ENCODE results near the gene UTP3. TPM values are rescaled to one million over a fixed set of nuclear protein-coding genes. Genes with fewer than 3 reads are reported as not detected.

Gene UTP3
- total RNA-seq, 4 donors from 2014 or later = 6.7 to 28.9 (median 17.1) TPM

DNA sequence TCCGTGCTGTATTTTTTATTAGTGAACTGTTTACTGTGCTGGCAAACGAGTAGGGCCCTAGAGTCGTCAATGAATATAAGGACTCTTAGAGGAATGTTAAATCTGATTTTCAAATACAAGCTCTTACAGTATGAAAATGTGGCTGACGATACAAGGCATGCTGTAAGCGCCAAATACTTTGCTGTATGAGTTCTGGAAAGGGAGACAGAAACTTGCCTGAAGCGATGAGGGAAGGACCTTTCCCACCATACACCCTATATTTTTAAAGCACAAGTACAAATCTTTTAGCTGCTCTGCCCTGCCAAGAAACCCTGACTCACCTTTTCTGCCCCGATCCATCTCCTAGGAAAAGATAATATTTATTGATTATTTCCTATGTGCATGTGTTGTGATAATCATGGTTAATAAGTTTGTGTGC lies 17.7 kb downstream of the UTP3 start:
- H3K9me3 ChIP-seq = no peaks in the 10 kb centered on the region
- H3K4me1 ChIP-seq = peaks cover 0 to 5% of the 10 kb centered on the region in 2 donors
- no peaks in the 10 kb centered on the region for H3K36me3 ChIP-seq
- H3K27ac ChIP-seq = peak overlapping the region; percentile 95 to 99
- H3K4me3 ChIP-seq = peak overlapping the region; percentile 65 to 97
- no peaks in the 10 kb centered on the region for H3K27me3 ChIP-seq
- DNase-seq = no peak
- no peak for TF ChIP-seq POLR2A (IDR thresholded peaks at IDR 0.05)
- TF ChIP-seq, protein P1, sequence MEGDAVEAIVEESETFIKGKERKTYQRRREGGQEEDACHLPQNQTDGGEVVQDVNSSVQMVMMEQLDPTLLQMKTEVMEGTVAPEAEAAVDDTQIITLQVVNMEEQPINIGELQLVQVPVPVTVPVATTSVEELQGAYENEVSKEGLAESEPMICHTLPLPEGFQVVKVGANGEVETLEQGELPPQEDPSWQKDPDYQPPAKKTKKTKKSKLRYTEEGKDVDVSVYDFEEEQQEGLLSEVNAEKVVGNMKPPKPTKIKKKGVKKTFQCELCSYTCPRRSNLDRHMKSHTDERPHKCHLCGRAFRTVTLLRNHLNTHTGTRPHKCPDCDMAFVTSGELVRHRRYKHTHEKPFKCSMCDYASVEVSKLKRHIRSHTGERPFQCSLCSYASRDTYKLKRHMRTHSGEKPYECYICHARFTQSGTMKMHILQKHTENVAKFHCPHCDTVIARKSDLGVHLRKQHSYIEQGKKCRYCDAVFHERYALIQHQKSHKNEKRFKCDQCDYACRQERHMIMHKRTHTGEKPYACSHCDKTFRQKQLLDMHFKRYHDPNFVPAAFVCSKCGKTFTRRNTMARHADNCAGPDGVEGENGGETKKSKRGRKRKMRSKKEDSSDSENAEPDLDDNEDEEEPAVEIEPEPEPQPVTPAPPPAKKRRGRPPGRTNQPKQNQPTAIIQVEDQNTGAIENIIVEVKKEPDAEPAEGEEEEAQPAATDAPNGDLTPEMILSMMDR (IDR thresholded peaks at IDR 0.05) = no peak
- intact Hi-C loops (cut with DNase I; ENCODE audit: low total_unique reads) = no loop called here

DNA sequence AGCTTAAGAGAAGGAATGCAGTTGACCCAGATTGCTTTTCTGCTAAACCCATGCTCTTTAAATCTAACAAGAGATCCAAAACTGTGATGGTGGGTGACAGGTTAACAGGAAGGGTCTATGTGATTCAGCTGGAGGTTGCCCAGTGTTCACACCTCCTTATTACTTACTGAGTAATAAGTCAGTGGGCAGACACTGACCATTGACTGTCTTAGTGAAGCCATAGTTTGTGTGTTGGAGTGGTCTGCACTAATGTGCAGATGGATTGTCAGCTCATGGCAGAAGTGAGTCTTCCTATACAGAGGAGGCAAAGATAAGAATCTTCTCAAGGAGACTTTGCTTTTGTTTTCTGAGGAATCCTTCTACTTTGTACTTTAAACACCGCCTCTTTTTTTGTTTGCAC lies 18.2 kb downstream of the UTP3 start:
- peaks cover 0 to 5% of the 10 kb centered on the region in 2 donors for H3K4me1 ChIP-seq
- no peaks in the 10 kb centered on the region for H3K27me3 ChIP-seq
- H3K9me3 ChIP-seq = no peaks in the 10 kb centered on the region
- H3K27ac ChIP-seq = peak overlapping the region; percentile 95 to 99
- H3K4me3 ChIP-seq = peak overlapping the region; percentile 65 to 97
- intact Hi-C loops (cut with DNase I; ENCODE audit: low total_unique reads) = no loop called here
- no peak for DNase-seq
- TF ChIP-seq, protein P1 (IDR thresholded peaks at IDR 0.05) = no peak
- TF ChIP-seq POLR2A (IDR thresholded peaks at IDR 0.05) = no peak
- H3K36me3 ChIP-seq = no peaks in the 10 kb centered on the region

DNA sequence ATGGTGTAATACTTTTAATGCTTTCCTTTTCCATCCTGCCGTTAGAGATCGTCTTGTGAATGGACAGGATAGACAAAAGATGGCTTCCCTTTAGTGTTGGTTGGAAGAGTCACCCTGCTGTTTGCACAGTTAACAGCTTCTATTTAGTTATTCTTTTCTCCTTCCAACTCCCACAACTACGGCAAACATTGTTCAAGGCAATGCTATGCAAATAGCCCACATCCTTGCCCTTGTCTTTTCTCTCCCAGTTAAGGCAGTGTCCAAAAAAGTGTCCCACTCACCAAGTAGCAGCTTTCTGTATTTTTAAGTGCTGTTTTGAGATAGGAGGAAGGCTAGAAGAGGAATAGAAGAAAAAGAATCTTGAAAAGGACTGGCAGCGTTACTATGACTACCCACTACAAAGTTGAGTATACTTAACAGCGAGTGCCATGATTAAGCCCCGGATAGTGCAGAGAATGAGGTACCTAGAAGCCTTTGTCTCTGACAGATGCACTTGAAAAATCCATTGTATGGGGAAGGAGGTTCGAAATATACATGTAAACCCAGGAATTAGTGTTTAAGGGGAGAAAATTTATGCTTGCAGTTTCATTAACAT lies 21.4 kb downstream of the UTP3 start:
- Histone ChIP-seq H3K27ac (no peak overlapping the region), H3K9me3 (no peaks in the 10 kb centered on the region), H3K4me1 (peaks cover 0 to 5% of the 10 kb centered on the region in 2 donors), H3K36me3 (no peaks in the 10 kb centered on the region), H3K27me3 (no peaks in the 10 kb centered on the region), H3K4me3 (no peak overlapping the region)
- no peak for DNase-seq
- intact Hi-C loops (cut with DNase I; ENCODE audit: low total_unique reads) = no loop called here
- TF ChIP-seq POLR2A (IDR thresholded peaks at IDR 0.05) = no peak
- TF ChIP-seq, protein P1 (IDR thresholded peaks at IDR 0.05) = no peak

DNA sequence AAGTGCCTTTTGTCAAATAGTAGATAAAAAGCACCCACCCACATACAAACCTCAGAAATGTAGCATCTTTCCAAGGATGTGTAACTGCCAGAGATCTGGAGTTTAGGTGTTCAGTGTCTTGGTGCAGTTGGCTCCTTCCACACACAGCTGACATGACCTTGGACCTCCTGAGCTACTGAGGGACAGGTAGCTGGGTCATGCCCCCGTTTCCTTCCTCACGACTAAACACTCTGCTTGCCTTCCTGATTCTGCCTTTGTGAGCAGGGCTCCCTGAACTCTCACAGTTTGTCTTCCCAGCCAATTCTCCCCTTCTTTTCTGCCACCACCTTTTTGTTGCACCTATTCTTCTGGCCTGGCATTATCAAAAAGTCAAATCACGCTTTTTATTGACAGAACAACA lies 23.3 kb downstream of the UTP3 start:
- Histone ChIP-seq H3K27ac (no peak overlapping the region), H3K27me3 (no peaks in the 10 kb centered on the region), H3K4me1 (peaks cover 0 to 1% of the 10 kb centered on the region in 2 donors), H3K4me3 (no peak overlapping the region), H3K9me3 (no peaks in the 10 kb centered on the region), H3K36me3 (no peaks in the 10 kb centered on the region)
- TF ChIP-seq POLR2A (IDR thresholded peaks at IDR 0.05) = no peak
- intact Hi-C loops (cut with DNase I; ENCODE audit: low total_unique reads) = no loop called here
- DNase-seq = no peak

DNA sequence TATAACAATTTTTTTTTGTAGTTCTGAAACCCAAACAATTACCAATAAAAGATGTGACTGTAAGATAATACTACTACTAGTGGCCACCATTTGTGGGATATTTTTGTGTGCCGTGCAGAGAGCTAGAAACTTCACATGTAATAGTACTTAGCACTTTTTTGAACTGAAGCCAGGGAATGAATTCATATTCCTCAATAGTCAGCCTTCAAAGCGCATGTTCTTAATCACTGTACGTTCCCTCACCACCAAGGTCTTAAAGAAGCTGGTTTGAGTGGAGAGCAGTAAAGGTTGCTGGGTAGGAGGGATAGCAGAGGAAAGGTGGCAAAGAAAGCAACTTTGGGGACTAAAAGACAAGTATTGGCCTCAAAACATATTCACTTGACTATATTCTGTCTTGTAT lies 23.8 kb downstream of the UTP3 start:
- DNase-seq = no peak
- Histone ChIP-seq H3K9me3 (no peaks in the 10 kb centered on the region), H3K27ac (no peak overlapping the region), H3K4me3 (no peak overlapping the region), H3K36me3 (no peaks in the 10 kb centered on the region), H3K27me3 (no peaks in the 10 kb centered on the region), H3K4me1 (no peaks in the 10 kb centered on the region)
- TF ChIP-seq, protein P1 (IDR thresholded peaks at IDR 0.05) = no peak
- no peak for TF ChIP-seq POLR2A (IDR thresholded peaks at IDR 0.05)
- intact Hi-C loops (cut with DNase I; ENCODE audit: low total_unique reads) = no loop called here
